ENCODE measurements around the gene ZNF343.

GRCh38 chr20:2541940-2542339 lies 33.2 kb upstream of the ZNF343 start:
- TF ChIP-seq CTCF (IDR thresholded peaks at IDR 0.05) = no peak
- no peak for TF ChIP-seq POLR2A (IDR thresholded peaks at IDR 0.05)
